Natural killer cell (primary cell): ENCODE results near the gene AKR1A1. TPM values are rescaled to one million over a fixed set of nuclear protein-coding genes. Genes with fewer than 3 reads are reported as not detected.

Experiments used
- ATAC-seq, 3 donors: fragments of 150-1000 bp in 2 of 3; fragments of 200-7000 bp in 1 of 3; cut with Tn5 transposase; 1 replicate in 1 of 3; 2 replicates in 2 of 3; pipeline ENCODE4 v1.10.0; 2021; ENCODE audit warnings: mild to moderate bottlenecking in 2 of 3, moderate library complexity in 2 of 3
- DNase-seq, 2 donors: peaks; one replicate each; pipeline versions ENCODE4 v3.0.0 to v3.0.0-alpha.2; 2013 to 2021; ENCODE audit warnings: mixed read lengths in 1 of 2
- H3K27ac ChIP-seq: one replicate; pipeline ENCODE4 v1.5.1; 2013; ENCODE audit warnings: mild to moderate bottlenecking, low read length
- H3K27me3 ChIP-seq: one replicate; pipeline ENCODE4 v1.6.1; 2013; ENCODE audit warnings: low read length; ENCODE audit not compliant: control insufficient read depth, insufficient read depth
- H3K36me3 ChIP-seq: one replicate; pipeline ENCODE4 v1.6.1; 2013; ENCODE audit warnings: low read length; ENCODE audit not compliant: control insufficient read depth, insufficient read depth
- H3K4me1 ChIP-seq: one replicate; pipeline ENCODE4 v1.6.1; 2013; ENCODE audit warnings: low read length; ENCODE audit not compliant: control insufficient read depth, insufficient read depth
- H3K4me3 ChIP-seq: one replicate; pipeline ENCODE4 v1.5.1; 2013; ENCODE audit warnings: low read length
- H3K9me3 ChIP-seq: one replicate; pipeline ENCODE4 v1.6.1; 2013; ENCODE audit warnings: low read length; ENCODE audit not compliant: control insufficient read depth, insufficient read depth
- H3K27ac Mint-ChIP-seq, 2 donors: one replicate each; pipeline ENCODE4 v1.8.0; 2022; ENCODE audit warnings: mild to moderate bottlenecking in 2 of 2, mixed read lengths in 2 of 2, moderate library complexity in 1 of 2
- H3K27me3 Mint-ChIP-seq, 2 donors: one replicate each; pipeline ENCODE4 v1.8.0; 2022; ENCODE audit warnings: low read depth in 2 of 2, mixed read lengths in 2 of 2
- H3K36me3 Mint-ChIP-seq: one replicate; pipeline ENCODE4 v1.8.0; 2022; ENCODE audit warnings: mixed read lengths
- H3K4me1 Mint-ChIP-seq, 2 donors: one replicate each; pipeline ENCODE4 v1.8.0; 2022; ENCODE audit warnings: mixed read lengths in 2 of 2
- H3K4me3 Mint-ChIP-seq: one replicate; pipeline ENCODE4 v1.8.0; 2022; ENCODE audit warnings: mild to moderate bottlenecking, moderate library complexity, mixed read lengths
- H3K9me3 Mint-ChIP-seq, 2 donors: one replicate each; pipeline ENCODE4 v1.8.0; 2022; ENCODE audit warnings: mixed read lengths in 2 of 2
- CTCF ChIP-seq: fragments of 200-600 bp; IDR thresholded peaks from one replicate; pipeline ENCODE4 v1.8.0; 2022; ENCODE audit warnings: antibody characterized with exemption
- WGBS: methylation state at CpG from one replicate; pipeline ENCODE4 v1.1.7; 2013; ENCODE audit warnings: missing lambda C conversion rate; ENCODE audit not compliant: insufficient coverage; 5-methylcytosine and 5-hydroxymethylcytosine counted together
- intact Hi-C: fragments of 100-400 bp; cut with micrococcal nuclease; formaldehyde crosslinking; loops from one replicate; pipeline ENCODE4 v1.14.2; 2022
- total RNA-seq, 4 donors: library from RNA; stranded (reverse); fragments of 120-200 nt in 1 of 4; gene quantifications; one replicate each; pipeline versions ENCODE4 v1.2.3 to v1.2.4, GENCODE V29; 2013 to 2022

The AKR1A1 gene
- total RNA-seq, 3 donors from 2014 or later (not counting 1 experiment from before 2014, with no cell fraction given), result 45.7 to 54.2 (median 53.9) TPM

GRCh38 chr1:45545019-45545493, 5.6 kb upstream of the AKR1A1 start:
- Mint-ChIP-seq H3K27ac (peak overlapping the region; percentile 70 to 84), H3K4me1 (peaks cover 10 to 16% of the 10 kb centered on the region in 2 donors), H3K27me3 (peaks cover 16 to 23% of the 10 kb centered on the region in 2 donors), H3K36me3 (no peaks in the 10 kb centered on the region), H3K9me3 (no peaks in the 10 kb centered on the region), H3K4me3 (no peak overlapping the region)
- H3K9me3 ChIP-seq, result no peaks in the 10 kb centered on the region
- H3K27ac ChIP-seq, result no peak overlapping the region
- H3K27me3 ChIP-seq, result peaks cover 7% of the 10 kb centered on the region
- H3K4me1 ChIP-seq, result peaks cover 36% of the 10 kb centered on the region
- no peak for TF ChIP-seq CTCF
- WGBS, result 49% methylated on average over 6 of the region's 6 CpGs
- DNase-seq, result peak in 1 of 2 donors; percentile 25
- no peak overlapping the region for H3K4me3 ChIP-seq
- H3K36me3 ChIP-seq, result no peaks in the 10 kb centered on the region
- intact Hi-C loops, result no loop called here
- ATAC-seq, result no peak

- H3K27me3 ChIP-seq, result peaks cover 3% of the 10 kb centered on the region
- Mint-ChIP-seq H3K4me3 (no peak overlapping the region), H3K36me3 (no peaks in the 10 kb centered on the region), H3K9me3 (no peaks in the 10 kb centered on the region), H3K27me3 (peaks cover 11 to 19% of the 10 kb centered on the region in 2 donors), H3K27ac (peak overlapping the region; percentile 70 to 84), H3K4me1 (peaks cover 14 to 20% of the 10 kb centered on the region in 2 donors)
- H3K9me3 ChIP-seq, result no peaks in the 10 kb centered on the region
- TF ChIP-seq CTCF, result no peak
- WGBS, result 82% methylated on average over 4 of the region's 7 CpGs
- no peak for ATAC-seq
- H3K4me3 ChIP-seq, result no peak overlapping the region
- no peak overlapping the region for H3K27ac ChIP-seq
- no peak for DNase-seq
- peaks cover 41% of the 10 kb centered on the region for H3K4me1 ChIP-seq
- no peaks in the 10 kb centered on the region for H3K36me3 ChIP-seq
- intact Hi-C loops, result no loop called here
Observed at GRCh38 chr1:45545553-45546310, 4.9 kb upstream of the AKR1A1 start.

- peak overlapping the region; percentile 71 for H3K4me3 ChIP-seq
- no peak for TF ChIP-seq CTCF
- H3K27me3 ChIP-seq, result no peaks in the 10 kb centered on the region
- H3K27ac Mint-ChIP-seq, result peak overlapping the region; percentile 91 to 94
- H3K4me3 Mint-ChIP-seq, result peak overlapping the region; percentile 96
- 10% methylated on average over 1 of the region's 3 CpGs for WGBS
- ATAC-seq (no peak), DNase-seq (no peak)
- peaks cover 6% of the 10 kb centered on the region for H3K36me3 ChIP-seq
- H3K36me3 Mint-ChIP-seq, result no peaks in the 10 kb centered on the region
- H3K4me1 ChIP-seq, result peaks cover 14% of the 10 kb centered on the region
- no peaks in the 10 kb centered on the region for H3K9me3 ChIP-seq
- H3K27ac ChIP-seq, result no peak overlapping the region
- peaks cover 20 to 23% of the 10 kb centered on the region in 2 donors for H3K4me1 Mint-ChIP-seq
- intact Hi-C loops, result loop anchor here (2.0 kb wide), 2 partner anchors 33 to 51 kb away; partner anchors contain the start of genes CCDC163, MMACHC and NASP
- H3K27me3 Mint-ChIP-seq, result peaks cover 0 to 3% of the 10 kb centered on the region in 2 donors
- no peaks in the 10 kb centered on the region for H3K9me3 Mint-ChIP-seq
Observed at GRCh38 chr1:45551684-45552083, 1.1 kb downstream of the AKR1A1 start.
